GM21528 (cell line): ENCODE measurements around the gene MIB2.
"Not testable (repeated sequence)": the region's sequence is repeated elsewhere in the genome, so short reads cannot be mapped to it uniquely, and the experiment has no call there.

Experiments used
- ATAC-seq: cut with Tn5 transposase; IDR thresholded peaks from one replicate; pipeline ENCODE4 v1.9.1; 2021; ENCODE audit warnings: mild to moderate bottlenecking, moderate library complexity; ENCODE audit not compliant: unreplicated experiment, low FRiP score

The MIB2 gene

DNA sequence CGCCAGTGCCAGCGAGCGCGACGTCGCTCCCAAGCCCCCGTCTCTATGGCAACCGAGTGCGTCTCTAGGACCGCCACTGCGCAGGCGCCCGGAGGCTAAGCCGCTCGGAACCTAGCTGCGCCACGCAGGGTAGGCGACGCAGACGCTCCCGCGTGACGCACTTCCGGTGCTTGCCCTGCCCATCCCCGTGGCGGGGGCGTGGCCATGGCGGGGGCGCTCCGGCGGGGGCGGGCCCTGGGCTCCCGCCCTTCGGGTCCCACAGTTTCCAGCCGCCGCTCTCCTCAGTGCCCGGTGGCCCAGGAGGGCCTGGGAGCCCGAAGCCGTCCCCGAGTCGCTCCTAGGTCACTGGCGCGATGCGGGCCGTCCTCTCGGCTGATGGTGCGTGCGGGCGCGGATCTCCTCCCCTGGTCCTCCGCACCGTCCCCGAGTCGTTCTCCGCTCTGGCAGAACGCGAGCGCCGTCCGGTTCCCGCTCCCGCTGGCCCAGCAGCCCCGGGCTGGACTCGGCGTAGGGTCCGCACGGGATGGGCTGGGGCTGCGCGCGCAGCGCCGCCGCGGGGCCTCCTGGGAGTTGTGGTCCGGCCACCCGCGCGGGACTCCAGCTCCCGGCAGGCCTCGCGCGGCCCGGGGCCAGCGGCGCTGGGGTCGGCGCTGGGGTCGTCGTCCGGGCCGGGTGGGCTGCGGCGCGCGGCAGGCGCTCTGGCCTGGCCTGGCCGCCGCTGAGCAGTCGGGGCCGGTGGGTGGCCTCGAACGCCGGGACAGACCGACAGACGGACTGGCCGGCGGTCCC lies at the start of gene MIB2:
Gene MIB2 (plus strand): TSS at position 245 of the 789 bp plus-strand sequence. CDS start 7,953 bp downstream, outside the sequence.
- ATAC-seq, result peak; percentile 80

- ATAC-seq, result no peak
Observed at GRCh38 chr1:1567152-1567875, 48.0 kb upstream of the MIB2 start.

GRCh38 chr1:1567891-1568291 lies 47.4 kb upstream of the MIB2 start:
- ATAC-seq, result no peak

DNA sequence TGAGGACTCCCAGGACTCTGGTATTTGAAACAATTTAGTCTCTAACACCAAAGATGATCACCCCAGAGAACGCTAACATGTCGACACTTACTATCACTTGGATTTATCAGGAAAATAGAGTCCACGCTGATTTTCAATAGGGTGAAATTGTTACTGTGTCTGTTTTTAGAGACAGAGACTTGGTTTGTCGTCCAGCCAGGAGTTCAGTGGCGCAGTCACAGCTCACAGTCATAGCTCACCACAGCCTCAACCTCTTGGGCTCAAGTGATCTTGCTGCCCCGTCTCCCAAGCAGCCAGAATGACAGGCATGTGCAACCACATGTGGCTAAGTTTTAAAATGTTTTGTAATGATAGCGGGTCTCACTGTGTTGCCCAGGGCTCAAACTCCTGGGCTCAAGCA lies 46.0 kb upstream of the MIB2 start:
- no peak for ATAC-seq

- ATAC-seq, result peak; percentile 73
Observed at GRCh38 chr1:1573843-1574720, 41.2 kb upstream of the MIB2 start.

- ATAC-seq, result peak; percentile 67
Observed at GRCh38 chr1:1574721-1575537, 40.4 kb upstream of the MIB2 start, which contains the start of gene SSU72. SSU72 (minus strand) TSS chr1:1574863; CDS start chr1:1574557, 306 bp downstream.

DNA sequence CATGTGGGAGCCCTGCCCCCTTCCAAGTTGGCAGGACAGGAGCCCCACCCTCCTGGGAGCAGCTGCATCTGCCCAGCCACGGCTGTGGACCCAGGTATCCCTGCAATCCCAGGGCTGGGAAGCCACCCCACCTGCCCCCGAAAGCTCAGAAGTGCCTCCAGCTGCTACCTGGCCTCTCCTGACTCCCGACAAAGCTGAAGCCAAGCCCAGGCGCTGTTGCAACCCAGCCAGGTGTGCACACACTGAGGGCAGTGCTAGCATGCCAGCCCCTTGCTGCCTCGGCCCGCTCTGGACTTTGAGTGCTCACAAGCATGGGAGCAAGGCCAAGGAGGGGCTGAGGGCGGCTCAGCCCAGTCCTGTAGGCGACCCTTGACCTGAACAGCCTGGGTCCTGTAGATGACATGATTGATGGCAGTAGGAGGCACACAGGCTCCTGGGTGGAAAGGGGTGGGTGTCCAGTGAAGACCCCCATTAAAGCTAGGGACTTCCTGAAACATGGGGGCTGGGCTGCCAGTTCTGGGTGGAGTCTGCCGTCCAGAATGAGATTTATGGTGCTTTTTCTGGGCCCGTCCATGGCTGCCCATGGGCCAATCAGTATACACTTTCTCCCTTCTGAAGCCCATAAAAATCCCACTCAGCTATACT lies 37.8 kb upstream of the MIB2 start:
- ATAC-seq, result no peak

- no peak for ATAC-seq
Observed at GRCh38 chr1:1578371-1578940, 36.8 kb upstream of the MIB2 start.

DNA sequence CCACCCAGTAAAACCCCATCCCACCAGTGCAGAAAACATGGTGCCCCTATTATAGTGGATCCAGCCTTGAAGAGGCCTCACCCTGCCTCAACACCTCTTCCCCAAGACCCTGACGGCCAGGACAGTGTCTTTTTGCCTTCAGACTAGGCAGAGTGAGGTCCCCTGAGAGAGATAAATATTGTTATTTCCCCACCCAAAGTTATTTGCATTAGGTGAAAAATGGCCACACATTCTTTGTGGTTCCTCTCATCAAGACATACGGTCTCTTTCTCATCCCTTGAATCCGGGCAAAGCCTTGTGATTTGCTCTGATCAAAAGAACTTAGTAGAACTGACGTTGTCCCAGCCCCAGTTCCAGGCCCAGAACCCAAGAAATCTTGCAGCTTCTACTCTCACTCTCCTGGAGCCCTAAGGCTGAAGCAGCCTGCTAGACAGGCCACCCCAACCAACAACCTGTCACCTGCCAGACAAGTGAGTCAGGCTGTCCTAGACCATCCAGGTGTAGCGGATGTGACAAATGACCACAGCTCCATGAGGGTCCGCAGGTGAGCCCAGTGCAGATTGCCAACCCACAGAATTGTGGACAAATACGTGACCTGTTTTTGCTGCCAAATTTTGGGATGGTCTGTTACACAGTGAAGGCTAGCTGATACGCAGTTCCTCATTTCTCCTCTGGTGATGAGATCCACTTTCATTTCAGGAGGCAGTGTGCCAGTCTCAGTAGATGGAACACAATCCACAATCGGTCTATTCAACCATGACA lies 32.5 kb upstream of the MIB2 start:
- no peak for ATAC-seq

GRCh38 chr1:1583347-1584010 lies 31.8 kb upstream of the MIB2 start:
- no peak for ATAC-seq

- ATAC-seq, result no peak
Observed at GRCh38 chr1:1591452-1591851, 23.8 kb upstream of the MIB2 start.

- no peak for ATAC-seq
Observed at GRCh38 chr1:1593834-1594601, 21.3 kb upstream of the MIB2 start.

- ATAC-seq, result no peak
Observed at GRCh38 chr1:1594602-1595260, 20.6 kb upstream of the MIB2 start.

- not testable (repeated sequence) for ATAC-seq
Observed at GRCh38 chr1:1595341-1595740, 20.0 kb upstream of the MIB2 start.

DNA sequence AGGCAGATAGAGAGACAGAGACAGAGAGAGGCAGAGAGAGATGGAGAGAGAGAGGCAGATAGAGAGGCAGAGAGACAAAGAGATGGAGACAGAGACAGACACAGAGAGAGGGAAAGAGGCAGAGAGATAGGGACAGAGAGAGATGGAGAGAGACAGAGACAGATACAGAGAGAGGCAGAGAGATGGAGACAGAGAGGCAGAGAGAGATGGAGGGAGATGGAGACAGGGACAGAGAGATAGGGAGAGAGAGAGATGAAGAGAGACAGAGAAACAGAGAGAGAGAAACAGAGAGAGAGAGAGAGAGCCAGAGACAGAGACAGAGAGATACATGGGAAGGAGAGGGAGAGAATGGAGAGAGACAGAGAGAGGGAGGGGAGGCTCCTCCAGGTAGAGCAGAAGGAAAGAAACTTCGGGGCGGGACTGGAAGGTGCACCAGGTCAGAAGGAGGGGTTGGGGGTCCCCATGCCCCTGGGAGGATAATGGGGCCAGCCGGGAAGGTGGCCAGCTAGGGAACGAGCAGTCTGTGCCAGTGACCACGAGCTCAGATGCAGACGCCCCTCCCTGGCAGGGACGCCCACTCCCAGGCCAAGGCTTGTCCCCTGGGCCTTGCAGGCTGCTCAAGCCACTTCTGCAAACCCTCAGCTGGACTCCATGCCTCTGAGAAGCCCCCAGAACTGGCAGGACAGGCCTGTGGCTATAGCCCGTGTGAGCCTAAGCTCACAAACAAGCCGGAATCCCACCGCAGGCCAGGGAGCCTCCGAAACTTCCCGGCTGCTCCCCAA lies 18.6 kb upstream of the MIB2 start:
- no peak for ATAC-seq
